Left cardiac atrium (tissue), 4 donors: ENCODE measurements around the gene VSIG10L2. TPM values are rescaled to one million over a fixed set of nuclear protein-coding genes. Genes with fewer than 3 reads are reported as not detected.
"Not testable (repeated sequence)": the region's sequence is repeated elsewhere in the genome, so short reads cannot be mapped to it uniquely, and the experiment has no call there.

Experiments used
- ATAC-seq, 2 donors: fragments of 200-7000 bp; cut with Tn5 transposase; one replicate each; pipeline ENCODE4 v1.9.1; 2020; ENCODE audit warnings: mild to moderate bottlenecking in 2 of 2, moderate library complexity in 2 of 2
- DNase-seq: peaks from one replicate; pipeline ENCODE4 v3.0.0-alpha.2; 2020
- intact Hi-C, 2 donors: fragments of 100-400 bp; cut with DNase I; formaldehyde crosslinking; loops; one replicate each; pipeline versions ENCODE4 v1.14.1 to v1.15.1; 2022 to 2023
- long read RNA-seq: library from polyadenylated mRNA; unstranded; transcript quantifications from one replicate; pipeline ENCODE4 v2.0.0, GENCODE V29; 2021
- total RNA-seq, 2 donors: library from RNA; stranded (reverse); fragmentation: NEBNext Ultra II Directional; extraction: Animal tissue kit (Norgen Biotek cat#: 25700); gene quantifications; one replicate each; pipeline ENCODE4 v1.2.1, GENCODE V29; 2021
- donor health status: DM: no; HTN: yes; CAD: no.
- donor health status: DM: no; HTN: yes; CAD: no; lungs with severe emphysema.
- donor health status: DM: yes; HTN: yes; CAD: no.
- donor health status: Dilated cardiomyopathy.

The VSIG10L2 gene
- under 1 TPM; 0.05 to 0.56 TPM for total RNA-seq
- long read RNA-seq, result 0 reads

DNA sequence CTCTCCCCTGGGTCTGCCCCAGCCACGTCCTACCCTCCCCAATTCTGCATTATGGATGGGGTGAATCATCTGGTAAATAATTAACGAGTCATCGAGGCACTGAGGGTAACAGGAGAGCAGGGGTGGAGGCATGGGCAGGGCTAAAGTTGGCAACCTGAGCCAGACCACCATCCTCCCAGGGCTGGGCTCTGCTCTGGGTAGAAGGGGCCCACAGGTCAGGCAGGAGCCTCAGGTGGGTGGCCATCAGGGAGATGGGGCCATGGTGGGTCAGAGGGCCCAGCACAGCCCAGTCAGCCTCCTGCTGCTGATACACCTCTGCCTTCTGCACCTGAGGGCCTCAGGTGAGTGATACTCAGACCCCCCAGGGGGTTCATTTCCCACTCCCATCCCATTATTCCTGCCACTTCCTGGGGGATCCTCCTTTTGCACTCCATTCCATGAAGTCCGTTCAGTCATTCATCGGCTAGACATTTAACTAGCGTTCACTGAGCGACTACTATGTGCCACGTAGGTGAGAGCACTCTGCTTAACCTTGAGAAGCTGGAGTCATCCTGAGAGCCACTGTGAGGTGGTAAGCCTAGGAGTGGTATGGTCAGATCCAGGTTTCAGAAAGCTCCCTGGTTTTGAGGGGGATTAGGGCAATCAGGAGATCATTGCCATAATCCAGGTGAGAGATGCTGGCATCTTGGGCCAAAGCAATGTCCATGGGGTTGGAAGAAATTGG lies at the start of gene VSIG10L2:
TSS of gene VSIG10L2 (plus strand) at position 248 of the 724 bp plus-strand sequence. CDS start at position 260, 12 bp downstream.
- intact Hi-C loops, result no loop called here
- no peak for DNase-seq
- no peak for ATAC-seq

DNA sequence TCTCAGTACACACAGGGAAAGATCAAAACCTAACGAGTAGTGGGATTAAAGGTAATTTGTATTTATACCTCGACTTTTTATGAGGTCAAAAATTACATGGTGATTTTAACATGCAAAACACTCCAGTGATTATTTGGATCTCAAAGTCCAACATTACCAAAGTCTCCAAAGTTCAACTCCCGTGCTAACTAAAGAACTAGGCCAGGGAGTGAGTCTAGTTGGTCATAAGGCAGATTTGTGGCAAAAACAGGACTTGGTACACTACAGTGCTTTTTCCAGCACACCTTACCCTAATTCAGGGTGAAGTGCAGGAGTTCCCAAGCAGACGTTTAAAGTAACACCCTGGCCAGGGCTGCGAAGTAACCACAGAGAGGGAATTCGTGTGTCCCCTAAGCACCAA lies 44.0 kb upstream of the VSIG10L2 start:
- intact Hi-C loops, result no loop called here
- ATAC-seq (no peak), DNase-seq (no peak)

- DNase-seq, result no peak
- intact Hi-C loops, result no loop called here
- ATAC-seq, result peak in 1 of 2 donors; percentile 25
Observed at GRCh38 chr11:125902277-125902926, 43.4 kb upstream of the VSIG10L2 start.

DNA sequence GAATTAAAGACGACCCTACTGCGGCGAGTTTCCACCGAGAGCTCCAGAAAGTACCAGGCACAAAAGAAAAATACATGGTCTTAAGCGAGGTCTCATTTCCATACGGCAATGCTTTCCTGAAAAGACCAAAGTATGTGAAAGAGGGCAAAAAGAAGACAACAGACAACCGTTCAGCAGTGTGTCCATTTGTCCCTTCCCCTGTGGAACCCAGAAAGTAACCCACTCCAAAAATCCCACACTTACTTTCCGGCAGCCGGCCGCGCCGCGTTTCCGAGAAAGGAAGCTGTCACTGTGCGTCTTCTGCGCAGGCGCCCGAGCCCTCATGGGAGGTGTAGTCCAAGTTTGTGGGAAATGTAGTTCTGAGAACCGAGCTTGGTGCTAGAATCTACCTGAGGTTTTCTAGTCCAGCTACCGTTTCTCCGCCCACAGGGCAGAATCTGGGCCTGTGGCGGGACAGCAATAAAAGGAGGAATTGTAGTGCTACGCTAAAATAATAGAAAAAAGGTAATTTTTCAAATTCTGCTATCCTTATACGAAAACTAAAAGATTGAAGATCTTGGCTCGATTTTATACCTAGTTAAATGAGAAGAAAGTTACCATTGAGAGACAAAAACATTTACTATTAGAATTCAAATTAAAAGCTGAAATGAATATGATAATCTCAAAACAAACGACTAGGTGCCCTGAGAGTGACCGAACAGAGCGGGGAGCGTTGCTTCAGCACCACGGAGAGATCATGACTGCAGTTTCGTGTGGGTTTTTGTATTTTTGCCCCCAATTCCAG lies 42.7 kb upstream of the VSIG10L2 start, which contains the start of gene PUS3:
TSS of gene PUS3 (minus strand) at position 280 of the 784 bp plus-strand sequence. CDS start 6,922 bp downstream, outside the sequence.
- intact Hi-C loops, result no loop called here
- peak; percentile 96 for ATAC-seq
- DNase-seq, result peak; percentile 95

- ATAC-seq, result peak; percentile 18 to 19
- no peak for DNase-seq
- intact Hi-C loops, result no loop called here
Observed at GRCh38 chr11:125903711-125904659, 41.9 kb upstream of the VSIG10L2 start, which contains the start of gene DDX25. DDX25 (plus strand) TSS chr11:125904508; CDS start chr11:125904518, 10 bp downstream.

DNA sequence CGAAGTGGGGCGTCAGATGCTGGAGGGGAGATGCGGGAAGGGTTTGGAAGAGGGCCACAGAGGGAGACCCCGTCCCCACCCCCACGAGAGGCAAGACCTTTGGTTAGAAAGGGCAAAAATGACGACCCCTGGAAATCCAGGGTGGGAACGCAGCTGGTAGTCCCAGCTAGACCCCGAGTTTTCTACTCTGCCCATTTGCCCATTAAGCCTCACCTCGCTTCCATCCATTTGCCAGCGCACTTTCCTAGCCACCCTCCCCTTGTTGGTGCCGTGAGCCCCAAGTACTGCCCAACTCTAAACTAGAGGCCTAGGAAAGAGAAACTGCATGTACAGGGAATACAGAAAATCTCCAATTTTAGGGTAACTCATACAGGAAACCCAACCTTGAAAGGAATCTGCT lies 41.2 kb upstream of the VSIG10L2 start:
- no peak for ATAC-seq
- intact Hi-C loops, result no loop called here

GRCh38 chr11:125910226-125910849 lies 35.5 kb upstream of the VSIG10L2 start:
- DNase-seq, result no peak
- intact Hi-C loops, result no loop called here
- no peak for ATAC-seq

More for the DNA sequence above, 41.2 kb upstream of the VSIG10L2 start:
- no peak for DNase-seq

DNA sequence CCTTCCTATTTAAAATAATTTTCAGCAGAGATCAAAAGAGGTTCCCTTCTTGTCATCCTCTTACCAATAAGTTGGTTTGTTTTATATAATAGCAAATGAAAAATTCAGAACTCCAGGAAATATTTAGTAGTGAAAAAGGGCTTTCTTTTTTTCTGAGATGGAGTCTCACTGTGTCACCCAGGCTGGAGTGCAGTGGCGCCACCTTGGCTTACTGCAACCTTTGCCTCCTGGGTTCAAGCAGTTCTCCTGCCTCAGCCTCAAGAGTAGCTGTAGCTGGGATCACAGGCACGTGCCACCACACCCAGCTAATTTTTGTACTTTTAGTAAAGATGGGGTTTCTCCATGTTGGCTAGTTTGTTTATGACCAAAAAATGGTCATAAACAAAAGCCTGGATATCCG lies 31.2 kb upstream of the VSIG10L2 start:
- intact Hi-C loops, ATAC-seq, DNase-seq: not testable (repeated sequence)

- intact Hi-C loops, result no loop called here
- ATAC-seq, result no peak
- no peak for DNase-seq
Observed at GRCh38 chr11:125916683-125917347, 29.0 kb upstream of the VSIG10L2 start.

- DNase-seq (no peak), ATAC-seq (no peak)
- intact Hi-C loops, result no loop called here
Observed at GRCh38 chr11:125918140-125918840, 27.6 kb upstream of the VSIG10L2 start.

GRCh38 chr11:125921042-125921441 lies 24.8 kb upstream of the VSIG10L2 start:
- no peak for DNase-seq
- intact Hi-C loops, result loop anchor here in 1 of 2 donors (5.0 kb wide), 1 partner anchor 141 kb away; the partner anchor contains the start of gene CDON
- ATAC-seq, result no peak

DNA sequence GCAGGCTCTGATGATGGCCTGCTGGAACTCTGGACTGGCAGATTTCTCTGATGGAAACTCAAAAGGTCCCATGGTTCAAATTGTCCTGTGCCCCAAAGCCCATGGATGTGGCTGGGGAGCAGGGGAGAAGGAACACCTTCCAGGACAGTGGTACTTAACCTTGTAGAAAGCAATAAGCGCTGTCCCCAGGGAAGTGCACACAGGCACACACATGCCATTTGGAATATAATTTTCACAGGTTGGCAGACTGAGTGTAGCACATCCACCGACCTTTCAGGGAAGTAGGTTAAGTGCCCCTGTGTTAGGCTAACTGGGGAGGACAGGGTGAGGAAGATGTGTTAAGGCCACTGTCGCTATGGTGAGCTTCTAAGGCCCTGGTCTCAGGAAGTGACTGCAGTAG lies 23.7 kb upstream of the VSIG10L2 start:
- ATAC-seq (no peak), DNase-seq (no peak)
- intact Hi-C loops, result loop anchor here in 1 of 2 donors (5.0 kb wide), 1 partner anchor 140 kb away; the partner anchor contains the start of gene CDON

GRCh38 chr11:125923012-125923579 lies 22.7 kb upstream of the VSIG10L2 start:
- intact Hi-C loops, result loop anchor here in 1 of 2 donors (1.0 to 5.0 kb wide), 2 partner anchors 139 to 271 kb away; partner anchors contain the start of gene CDON
- DNase-seq, result peak; percentile 55
- ATAC-seq, result peak; percentile 80 to 89

- DNase-seq, result no peak
- ATAC-seq, result no peak
- intact Hi-C loops, result loop anchor here (1.0 to 5.0 kb wide), 3 partner anchors 139 to 271 kb away; partner anchors contain the start of gene CDON (in 1 of the 2)
Observed at GRCh38 chr11:125923633-125924032, 22.2 kb upstream of the VSIG10L2 start.

- intact Hi-C loops, result loop anchor here (2.0 to 5.0 kb wide), 2 partner anchors 138 to 270 kb away; partner anchors contain the start of gene CDON (in 1 of the 2)
- ATAC-seq (no peak), DNase-seq (no peak)
Observed at GRCh38 chr11:125924384-125925007, 21.3 kb upstream of the VSIG10L2 start.
